Measurements from ENCODE around the gene AFAP1. TPM values are rescaled to one million over a fixed set of nuclear protein-coding genes. Genes with fewer than 3 reads are reported as not detected.
A peak's percentile ranks its signal among the peaks of the same experiment; 100 is the strongest.

The AFAP1 gene
- total and polyA plus RNA-seq, 2 of the 4 experiments (the other 2 are of a cell fraction) = 48.2 to 80.9 TPM

DNA sequence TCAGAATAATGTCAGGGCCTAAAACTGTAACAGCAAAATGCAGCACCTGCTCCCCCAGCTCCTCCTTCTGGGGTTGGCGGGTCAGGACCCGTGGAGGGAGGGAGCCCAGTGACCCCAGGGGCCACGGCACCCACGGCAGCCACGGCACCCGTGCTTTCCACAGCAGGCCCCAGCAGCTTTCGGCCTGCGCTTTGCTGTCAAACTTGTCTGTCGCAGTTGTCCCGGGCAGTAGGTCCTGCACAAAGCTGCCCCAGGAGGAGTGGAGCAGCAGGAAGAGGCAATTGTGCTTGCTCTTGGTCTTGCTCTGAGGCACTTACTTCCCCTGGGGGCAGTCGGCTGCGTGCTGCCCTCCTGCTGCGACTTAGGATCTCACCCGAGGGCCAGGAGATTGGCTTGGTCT, 183.6 kb downstream of the AFAP1 start:
- no peak overlapping the region for H2BK20ac ChIP-seq (ENCODE audit: low read depth, low read length)
- H3K36me3 ChIP-seq (ENCODE audit: control insufficient read depth, insufficient read depth, low read length) = peaks cover 37% of the 10 kb centered on the region
- H2BK5ac ChIP-seq (ENCODE audit: low read depth, low read length, poor library complexity, severe bottlenecking) = no peak overlapping the region
- no peak overlapping the region for H2AK5ac ChIP-seq (ENCODE audit: low read depth, low read length)
- peak overlapping the region; percentile 16 for H2AK9ac ChIP-seq (replicated peaks; ENCODE audit: low read depth, low read length, poor library complexity)
- H4K5ac ChIP-seq (ENCODE audit: low read depth, low read length) = no peak overlapping the region
- WGBS, 2 experiments (ENCODE audit: extremely low coverage in 2 of 2, insufficient read length in 1 of 2) = 90% methylated on average over 8 of the region's 14 CpGs; no CpG with 5 or more reads in 1 of the 2 experiments
- no peak overlapping the region for H3K4me3 ChIP-seq (ENCODE audit: insufficient read depth, low read depth, low read length)
- H3K9me1 ChIP-seq (ENCODE audit: insufficient read depth, low read length) = no peaks in the 10 kb centered on the region
- H3K4me2 ChIP-seq (ENCODE audit: low read depth, low read length) = no peak overlapping the region
- peak overlapping the region; percentile 29 for H2AFZ ChIP-seq (replicated peaks; ENCODE audit: low read length, poor library complexity)
- no peak overlapping the region for H3K27ac ChIP-seq (ENCODE audit: insufficient read depth, low read length)
- H4K91ac ChIP-seq (ENCODE audit: insufficient read depth, low read depth, low read length) = no peak overlapping the region
- no peak overlapping the region for H4K8ac ChIP-seq (ENCODE audit: low read depth in 2 of 2, low read length in 2 of 2)
- no peak overlapping the region for H3K14ac ChIP-seq (replicated peaks; ENCODE audit: low read depth, low read length)
- no peak overlapping the region for H2BK120ac ChIP-seq (ENCODE audit: low read depth, low read length)
- H3K4me1 ChIP-seq (ENCODE audit: control insufficient read depth, insufficient read depth, low read length) = no peaks in the 10 kb centered on the region
- H3K56ac ChIP-seq (ENCODE audit: extremely low read depth, insufficient read depth, low read length) = no peak overlapping the region
- no peak overlapping the region for H2BK15ac ChIP-seq (ENCODE audit: low read depth, low read length)
- H3K18ac ChIP-seq (ENCODE audit: low read depth, low read length) = no peak overlapping the region
- intact Hi-C loops (cut with micrococcal nuclease) (no loop called here), dilution Hi-C loops (cut with HindIII; ENCODE audit: low sequenced_read_pairs, unreplicated experiment) (no loop called here), in situ Hi-C loops (cut with MboI; ENCODE audit: low sequenced_read_pairs) (no loop called here)
- no peak overlapping the region for H3K23ac ChIP-seq (ENCODE audit: low read depth, low read length)
- H3K9me3 ChIP-seq (ENCODE audit: control insufficient read depth, insufficient read depth, low read length) = no peaks in the 10 kb centered on the region
- no peak overlapping the region for H3K4ac ChIP-seq (ENCODE audit: low read depth, low read length)
- peaks cover 11 to 19% of the 10 kb centered on the region in 2 experiments; a peak in 2 of 4 replicates for H3K79me1 ChIP-seq (ENCODE audit: low read depth in 1 of 2, low read length in 2 of 2)
- CTCF ChIA-PET = no interaction called here
- H3K9ac ChIP-seq (ENCODE audit: low read depth, low read length) = no peak overlapping the region
- BruUV-seq (replicated peaks) = no TSS peak
- DNase-seq (no peak), ATAC-seq (ENCODE audit: low read depth) (no peak)
- H4K20me1 ChIP-seq (ENCODE audit: insufficient read depth, low read length) = peaks cover 23% of the 10 kb centered on the region
- TF ChIP-seq MAZ (IDR thresholded peaks at IDR 0.05; ENCODE audit: borderline replicate concordance, low read depth, low read length) = no peak
- TF ChIP-seq RAD21 (IDR thresholded peaks at IDR 0.05; ENCODE audit: low read length) = no peak
- TF ChIP-seq, protein P1, sequence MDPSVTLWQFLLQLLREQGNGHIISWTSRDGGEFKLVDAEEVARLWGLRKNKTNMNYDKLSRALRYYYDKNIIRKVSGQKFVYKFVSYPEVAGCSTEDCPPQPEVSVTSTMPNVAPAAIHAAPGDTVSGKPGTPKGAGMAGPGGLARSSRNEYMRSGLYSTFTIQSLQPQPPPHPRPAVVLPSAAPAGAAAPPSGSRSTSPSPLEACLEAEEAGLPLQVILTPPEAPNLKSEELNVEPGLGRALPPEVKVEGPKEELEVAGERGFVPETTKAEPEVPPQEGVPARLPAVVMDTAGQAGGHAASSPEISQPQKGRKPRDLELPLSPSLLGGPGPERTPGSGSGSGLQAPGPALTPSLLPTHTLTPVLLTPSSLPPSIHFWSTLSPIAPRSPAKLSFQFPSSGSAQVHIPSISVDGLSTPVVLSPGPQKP (IDR thresholded peaks at IDR 0.05; ENCODE audit: borderline replicate concordance, low read depth, low read length) = no peak
- TF ChIP-seq CTCF (conservative IDR thresholded peaks at IDR 0.05; ENCODE audit: low read depth, low read length) = no peak
- TF ChIP-seq CHD1 (IDR thresholded peaks at IDR 0.05; ENCODE audit: low read depth, low read length) = no peak
- TF ChIP-seq NFE2L2 (IDR thresholded peaks at IDR 0.05; ENCODE audit: low read depth, low read length) = no peak
- TF ChIP-seq RCOR1 (IDR thresholded peaks at IDR 0.05; ENCODE audit: insufficient replicate concordance, low read length) = no peak
- no peak for TF ChIP-seq MXI1 (IDR thresholded peaks at IDR 0.05; ENCODE audit: borderline replicate concordance, low read depth, low read length)
- no peak for TF ChIP-seq MAFK (IDR thresholded peaks at IDR 0.05; ENCODE audit: low read depth, low read length)
- no peak for TF ChIP-seq SMC3 (IDR thresholded peaks at IDR 0.05; ENCODE audit: low read depth, low read length)
- TF ChIP-seq CEBPB (IDR thresholded peaks at IDR 0.05; ENCODE audit: low read depth, low read length) = no peak
- no peak for TF ChIP-seq FOS (IDR thresholded peaks at IDR 0.05; ENCODE audit: low read depth, low read length)
- no peak for TF ChIP-seq POLR2A (IDR thresholded peaks at IDR 0.05; ENCODE audit: low read depth, low read length)
- no peaks in the 10 kb centered on the region for H3K27me3 ChIP-seq (ENCODE audit: control insufficient read depth, insufficient read depth, low read length)
- POLR2A ChIA-PET (ENCODE audit: unreplicated experiment) = no interaction called here

All from IMR-90 (cell line).